A549 treated with CpdA at 1 μM for 4 hours (cell line): ENCODE results near the gene CAP2. TPM values are rescaled to one million over a fixed set of nuclear protein-coding genes. Genes with fewer than 3 reads are reported as not detected.

ENCODE experiments used
- total RNA-seq: library from RNA; stranded (reverse); fragments of 200-300 nt; extraction: Qiagen RNA extraction; gene quantifications from 5 replicates; pipeline ENCODE4 v1.2.3, GENCODE V29; 2022; ENCODE audit warnings: low read depth

The CAP2 gene, protein sequence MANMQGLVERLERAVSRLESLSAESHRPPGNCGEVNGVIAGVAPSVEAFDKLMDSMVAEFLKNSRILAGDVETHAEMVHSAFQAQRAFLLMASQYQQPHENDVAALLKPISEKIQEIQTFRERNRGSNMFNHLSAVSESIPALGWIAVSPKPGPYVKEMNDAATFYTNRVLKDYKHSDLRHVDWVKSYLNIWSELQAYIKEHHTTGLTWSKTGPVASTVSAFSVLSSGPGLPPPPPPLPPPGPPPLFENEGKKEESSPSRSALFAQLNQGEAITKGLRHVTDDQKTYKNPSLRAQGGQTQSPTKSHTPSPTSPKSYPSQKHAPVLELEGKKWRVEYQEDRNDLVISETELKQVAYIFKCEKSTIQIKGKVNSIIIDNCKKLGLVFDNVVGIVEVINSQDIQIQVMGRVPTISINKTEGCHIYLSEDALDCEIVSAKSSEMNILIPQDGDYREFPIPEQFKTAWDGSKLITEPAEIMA
- total RNA-seq, result 11.7 to 15.9 TPM (median 13.1 TPM) in 5 replicates

DNA sequence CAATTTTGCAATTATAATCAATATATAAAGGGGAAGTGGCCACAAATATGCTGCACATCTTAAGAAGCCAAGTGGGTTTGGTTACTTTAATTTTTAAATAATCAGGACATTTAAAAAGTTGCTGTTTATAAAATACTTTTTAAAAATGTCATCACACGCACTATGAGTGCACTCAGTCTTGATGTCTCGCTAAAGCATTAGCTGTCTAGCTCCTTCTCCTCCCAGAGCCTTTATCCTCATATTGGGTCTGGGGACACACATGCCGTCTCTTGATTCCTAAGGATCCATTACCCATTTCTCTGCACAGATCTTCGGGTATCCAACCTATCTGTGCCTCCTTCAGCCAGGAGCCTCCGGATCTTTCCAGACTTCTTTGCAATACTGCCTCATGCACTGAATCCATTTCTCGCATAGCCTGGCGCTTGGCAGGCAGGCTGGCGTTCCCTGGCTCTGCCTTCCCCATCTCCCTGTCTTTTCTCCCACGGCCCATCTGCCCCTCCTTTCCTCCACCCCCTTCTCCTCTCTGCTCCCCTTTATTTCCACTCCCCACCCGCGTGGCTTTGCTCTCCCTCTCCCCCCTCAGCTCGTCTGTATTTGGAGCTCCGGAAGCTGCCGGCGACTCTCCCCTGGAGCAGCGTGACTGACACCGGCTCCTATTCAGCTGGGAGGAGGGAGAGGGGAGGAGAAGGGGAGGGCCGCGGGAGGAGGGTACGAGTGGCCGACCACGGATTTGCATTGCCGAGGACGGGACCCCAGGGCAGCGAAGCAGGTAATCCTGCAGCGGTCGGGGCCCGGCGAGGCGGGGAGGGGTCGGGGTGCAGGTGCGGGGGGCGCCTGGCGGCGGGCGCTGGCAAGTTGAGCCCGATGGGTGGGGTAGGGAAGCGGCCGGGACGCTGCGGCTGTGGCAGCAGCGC, at the start of gene CAP2:
Gene CAP2, plus strand, starts transcription at position 618 of the 914 bp plus-strand sequence. CDS start 27,961 bp downstream, outside the sequence.

DNA sequence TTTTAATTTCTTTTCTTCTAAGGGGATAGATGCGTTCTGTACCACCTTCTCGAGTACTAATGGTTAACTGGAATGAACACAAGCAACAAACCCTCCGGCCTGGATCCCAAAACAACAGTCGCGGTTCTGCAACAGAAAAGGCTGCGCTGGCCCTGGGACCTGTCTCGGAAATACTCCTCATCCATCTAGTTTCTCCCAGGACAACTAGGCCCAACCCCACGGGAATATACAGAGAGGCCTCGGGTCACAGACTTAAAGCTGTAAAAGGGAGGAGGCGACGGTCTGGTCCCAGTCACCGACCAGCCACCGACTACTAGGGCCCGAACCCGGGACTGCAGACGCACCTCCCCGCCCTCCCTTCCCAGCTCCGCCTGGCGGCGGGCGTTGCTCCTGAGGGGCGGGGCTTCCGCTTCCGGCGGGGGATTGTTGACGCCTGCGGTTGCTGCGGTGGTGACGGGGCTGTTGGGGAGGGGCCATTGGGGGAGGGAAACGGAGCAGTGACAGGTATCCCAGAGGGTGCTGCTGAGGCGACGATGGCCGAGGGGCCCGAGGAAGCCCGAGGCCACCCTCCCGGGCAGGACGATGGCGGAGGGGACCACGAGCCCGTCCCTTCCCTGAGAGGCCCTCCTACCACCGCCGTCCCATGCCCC, 206.6 kb downstream of the CAP2 start, which contains the start of gene FAM8A1:
Gene FAM8A1, plus strand, starts transcription at position 426 of the 650 bp plus-strand sequence. Its CDS starts 108 bp downstream, at position 534.

Other genes with a start within 250 kb of the CAP2 start
- 9.3 to 12.2 TPM (median 11.0 TPM) in 5 replicates for gene RBM24, start 112.2 kb upstream of the CAP2 start, total RNA-seq
- 4.0 to 4.7 TPM (median 4.4 TPM) in 5 replicates for gene FAM8A1, start 206.7 kb downstream of the CAP2 start, total RNA-seq